K562 treated with DMSO at 1 percent for 24 hours (cell line): Measurements from ENCODE around the gene RANBP1. TPM values are rescaled to one million over a fixed set of nuclear protein-coding genes. Genes with fewer than 3 reads are reported as not detected.

ENCODE experiments used
- total RNA-seq: library from RNA; unstranded; fragments of 300-600 nt; gene quantifications from 2 replicates; pipeline ENCODE4 v1.2.3, GENCODE V29; 2022; ENCODE audit warnings: low read depth; ENCODE audit not compliant: insufficient read depth

The RANBP1 gene
- 621 and 645 TPM in 2 replicates for total RNA-seq

DNA sequence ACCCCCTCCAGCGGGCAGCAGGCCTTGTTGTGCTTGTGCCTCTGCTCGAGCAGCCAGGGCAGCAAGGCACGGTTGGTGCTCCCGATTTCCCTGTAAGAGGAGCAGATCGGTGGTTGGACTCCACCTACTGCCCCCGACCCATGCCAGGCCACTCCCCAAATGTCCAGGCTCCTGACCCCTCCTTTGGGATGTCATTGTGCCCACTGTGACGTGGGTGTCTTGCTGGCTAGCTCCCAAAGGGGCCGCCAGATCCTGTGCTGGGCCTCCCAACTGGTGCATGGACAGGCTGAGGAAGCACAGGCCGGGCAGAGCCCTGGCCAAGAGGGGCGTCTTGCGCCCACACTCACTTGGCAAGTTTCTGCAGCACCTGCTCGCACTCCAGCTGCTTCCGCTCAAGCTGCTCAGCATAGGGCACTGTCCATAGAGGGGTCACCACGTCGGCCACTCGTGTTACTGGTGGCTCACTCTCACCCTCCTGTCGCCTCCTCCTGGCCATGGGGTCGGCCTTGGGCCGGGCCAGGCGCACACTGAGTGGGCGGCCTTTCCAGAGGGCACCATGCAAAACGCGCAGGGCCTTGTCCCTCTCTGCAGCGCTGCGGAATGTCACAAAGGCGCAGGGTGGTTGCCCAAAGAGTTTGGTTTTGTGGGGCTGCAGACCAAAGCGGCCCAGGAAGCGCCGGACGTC, at the start of gene RANBP1:
Gene RANBP1, plus strand, starts transcription at position 414 of the 685 bp plus-strand sequence. Its CDS starts 81 bp downstream, at position 495.

DNA sequence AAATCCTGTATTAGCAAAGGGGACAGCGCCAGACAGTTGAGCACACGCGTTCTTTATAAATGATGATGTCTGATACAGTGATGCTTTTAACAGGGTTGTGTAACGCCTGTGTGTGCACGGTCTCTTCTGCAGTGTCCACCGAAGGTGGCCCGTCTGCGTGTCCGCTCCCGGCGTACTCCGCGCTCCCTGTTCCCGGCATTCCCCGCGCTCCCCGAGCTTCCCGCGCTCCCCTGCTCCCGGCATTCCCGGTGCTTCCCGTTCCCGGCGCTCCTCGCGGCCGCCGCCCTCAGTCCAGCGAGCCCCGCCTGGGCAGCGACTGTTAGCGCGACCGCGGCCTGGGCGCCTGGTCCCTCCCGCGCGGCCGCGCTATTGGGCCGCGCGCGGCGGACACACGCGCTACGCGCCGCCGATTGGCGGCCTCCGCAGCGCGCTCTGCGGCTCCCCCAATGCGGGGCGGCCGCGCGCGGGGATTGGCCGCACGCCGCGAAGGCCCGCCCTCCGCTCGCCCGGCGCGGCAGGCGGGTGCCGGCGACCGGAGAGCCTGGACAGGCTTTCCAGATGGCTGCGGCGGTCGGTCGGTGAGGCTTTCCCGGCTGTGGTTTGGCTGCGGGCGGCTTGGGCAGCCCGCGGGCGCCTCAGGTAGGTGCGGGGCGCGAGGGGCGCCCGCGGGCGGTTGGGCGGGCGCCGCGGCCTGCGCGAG, 36.0 kb upstream of the RANBP1 start, which contains the start of gene DGCR8:
Gene DGCR8, plus strand, starts transcription at position 497 of the 700 bp plus-strand sequence. CDS start 5,723 bp downstream, outside the sequence.

DNA sequence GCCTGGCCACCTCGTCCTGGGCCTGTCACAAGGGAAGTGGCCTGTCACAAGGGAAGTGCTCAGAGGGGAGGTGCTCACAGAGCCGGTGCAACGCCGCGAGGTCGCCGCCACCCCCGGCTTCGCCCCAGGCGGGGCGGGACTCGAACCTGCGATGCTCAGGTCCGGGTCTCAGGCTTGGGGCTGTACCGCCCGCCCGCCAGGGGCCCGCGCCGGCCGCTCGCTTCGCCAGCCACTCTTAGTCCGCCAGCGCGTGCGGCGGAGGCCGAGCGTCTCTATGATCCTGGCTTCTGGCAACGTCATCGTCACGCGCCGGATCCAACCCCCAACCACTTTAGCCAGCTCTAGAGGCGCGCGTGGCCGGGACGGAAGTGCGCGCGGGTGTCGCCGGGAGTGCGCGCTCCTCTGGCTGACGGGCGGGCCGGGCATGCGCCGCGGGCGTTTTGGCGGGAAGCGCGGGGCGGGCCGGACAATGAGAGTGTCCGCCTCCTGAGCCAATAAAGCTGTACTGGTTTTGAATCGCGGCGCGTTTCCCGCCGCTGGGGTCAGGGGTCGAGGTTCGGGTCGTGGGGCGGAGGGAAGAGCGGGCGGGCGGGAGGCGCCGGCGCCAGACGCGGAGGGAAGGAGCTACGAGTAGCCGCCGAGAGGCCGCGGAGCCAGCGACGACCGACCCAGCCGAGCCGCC, 1.2 kb downstream of the RANBP1 start, which contains the start of gene TRMT2A:
Gene TRMT2A, minus strand, starts transcription at position 276 of the 682 bp plus-strand sequence. CDS start 320 bp downstream, outside the sequence.

DNA sequence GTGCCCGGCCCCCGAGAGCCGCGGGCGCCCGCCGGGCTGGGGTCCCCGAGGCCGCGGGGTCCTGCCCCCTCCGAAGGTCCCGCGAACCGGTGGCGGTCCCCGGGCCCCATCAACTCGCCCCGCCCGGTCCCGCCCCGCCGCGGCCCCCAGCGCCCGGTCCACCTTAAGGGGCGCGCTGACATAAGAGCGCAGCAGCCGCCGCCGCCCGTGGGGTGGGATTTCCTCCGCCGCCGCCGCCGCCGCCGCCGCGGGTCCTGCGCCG, 15.6 kb downstream of the RANBP1 start, which contains the start of gene ZDHHC8:
Gene ZDHHC8, plus strand, starts transcription at position 208 of the 262 bp plus-strand sequence. CDS start 144 bp downstream, outside the sequence.

DNA sequence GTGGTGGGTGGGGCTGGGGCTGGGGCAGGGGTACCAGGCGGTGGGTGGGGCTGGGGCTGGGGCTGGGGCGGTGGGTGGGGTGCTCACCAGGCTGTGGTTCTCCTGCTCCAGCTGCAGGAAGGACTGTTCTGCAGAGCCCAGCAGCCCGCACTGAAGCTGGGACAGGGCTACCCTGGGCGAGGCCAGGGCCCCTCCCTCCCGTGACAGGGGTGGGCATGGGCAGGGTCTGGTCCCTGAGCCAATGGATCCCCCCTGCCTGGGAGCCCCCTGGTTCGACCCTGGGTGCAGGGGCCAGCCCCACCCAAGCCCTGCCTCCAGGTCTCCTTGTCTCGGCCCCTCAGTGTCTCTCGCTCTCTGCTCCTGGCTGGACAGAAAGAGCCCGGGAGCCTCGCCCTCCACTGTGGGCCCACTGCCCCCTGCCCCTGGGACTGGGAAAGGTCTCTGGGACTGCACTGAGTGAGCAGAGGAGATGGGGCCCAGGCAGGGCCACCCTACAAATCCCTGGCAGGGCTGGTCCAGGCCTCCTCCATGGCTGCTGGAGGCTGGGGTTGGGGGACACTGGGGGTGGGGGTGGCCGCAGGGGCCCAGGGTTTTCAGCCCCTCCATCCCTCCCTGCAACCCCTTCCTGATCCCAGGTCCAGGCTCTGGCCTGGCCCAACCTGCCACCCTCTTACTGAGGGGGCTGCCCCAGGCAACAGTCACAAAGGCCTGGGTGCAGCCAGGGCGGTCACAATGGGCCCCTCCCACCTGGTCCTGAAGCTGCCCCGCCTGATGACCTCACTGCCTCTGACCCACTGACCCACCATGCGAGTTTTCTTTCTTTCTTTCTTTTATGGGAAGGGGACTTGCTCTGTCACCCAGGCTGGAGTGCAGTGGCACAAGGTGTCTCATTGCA, 34.7 kb downstream of the RANBP1 start, which contains the start of gene CCDC188:
Gene CCDC188, minus strand, starts transcription at position 675 of the 895 bp plus-strand sequence. Its CDS starts 69 bp downstream, at position 606.

Other genes starting within 250 kb of the RANBP1 start
- gene COMT, start 174.3 kb upstream of the RANBP1 start, total RNA-seq, result 717 and 742 TPM in 2 replicates
- gene TXNRD2, start 174.3 kb upstream of the RANBP1 start, total RNA-seq, result 131 and 135 TPM in 2 replicates
- 60.7 and 69.4 TPM in 2 replicates for gene ARVCF, start 99.3 kb upstream of the RANBP1 start, total RNA-seq
- gene TANGO2, start 95.0 kb upstream of the RANBP1 start, total RNA-seq, result 97.1 and 98.2 TPM in 2 replicates
- 47.4 and 51.1 TPM in 2 replicates for gene DGCR8, start 35.9 kb upstream of the RANBP1 start, total RNA-seq
- gene TRMT2A, start 1.1 kb downstream of the RANBP1 start, total RNA-seq, result 124 and 158 TPM in 2 replicates
- 36.2 and 37.9 TPM in 2 replicates for gene ZDHHC8, start 15.7 kb downstream of the RANBP1 start, total RNA-seq
- gene CCDC188, start 35.0 kb downstream of the RANBP1 start, total RNA-seq, result not detected in 2 replicates
- 11.8 and 12.8 TPM in 2 replicates for gene RTN4R, start 152.2 kb downstream of the RANBP1 start, total RNA-seq
- gene DGCR6L, start 204.0 kb downstream of the RANBP1 start, total RNA-seq, result 407 and 409 TPM in 2 replicates